Gastroesophageal sphincter (tissue), 3 donors: ENCODE data around the gene FCN3.

Experiments
- EP300 ChIP-seq: sonication (generic); formaldehyde crosslinking; IDR thresholded peaks from one replicate; pipeline ENCODE4 v1.6.1; 2017; ENCODE audit warnings: antibody characterized with exemption, mild to moderate bottlenecking
- POLR2A ChIP-seq, 2 donors: fragments of 450-650 bp; IDR thresholded peaks; one replicate each; pipeline ENCODE4 v1.6.1; 2017; ENCODE audit warnings: antibody characterized with exemption in 2 of 2, mild to moderate bottlenecking in 2 of 2, moderate library complexity in 1 of 2
- POLR2AphosphoS5 ChIP-seq: sonication (generic); formaldehyde crosslinking; IDR thresholded peaks from one replicate; pipeline ENCODE4 v1.6.1; 2017; ENCODE audit warnings: antibody characterized with exemption
- TF ChIP-seq, protein P1 (sequence below), 4 experiments: fragments of 200-600 bp in 2 of 4; fragments of 450-650 bp in 2 of 4; sonication (generic) in 1 of 4; IDR thresholded peaks; one replicate each; pipeline ENCODE4 v1.5.1; 2017 to 2019; ENCODE audit warnings: antibody characterized with exemption in 4 of 4, mild to moderate bottlenecking in 2 of 4, moderate library complexity in 2 of 4

DNA sequence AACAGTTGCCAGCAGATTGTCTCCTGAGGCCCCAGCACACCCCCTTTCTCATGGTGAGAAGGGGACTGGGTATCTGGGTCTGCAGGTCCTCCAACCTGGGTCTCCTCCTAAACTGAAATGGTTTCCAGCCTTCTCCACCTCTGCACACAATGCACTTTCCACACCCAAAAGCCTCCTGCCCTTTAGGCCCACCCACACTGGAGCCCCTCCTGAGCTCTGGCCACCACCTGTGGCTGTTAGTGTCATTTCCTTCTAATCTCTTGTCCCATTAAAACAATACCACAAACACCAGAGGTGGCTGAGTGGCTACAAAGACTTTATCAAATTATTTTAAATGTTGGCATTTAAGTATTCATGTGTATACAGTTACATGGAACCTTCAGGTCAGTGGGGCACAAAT, 29.3 kb upstream of the FCN3 start:
- TF ChIP-seq, protein P1, sequence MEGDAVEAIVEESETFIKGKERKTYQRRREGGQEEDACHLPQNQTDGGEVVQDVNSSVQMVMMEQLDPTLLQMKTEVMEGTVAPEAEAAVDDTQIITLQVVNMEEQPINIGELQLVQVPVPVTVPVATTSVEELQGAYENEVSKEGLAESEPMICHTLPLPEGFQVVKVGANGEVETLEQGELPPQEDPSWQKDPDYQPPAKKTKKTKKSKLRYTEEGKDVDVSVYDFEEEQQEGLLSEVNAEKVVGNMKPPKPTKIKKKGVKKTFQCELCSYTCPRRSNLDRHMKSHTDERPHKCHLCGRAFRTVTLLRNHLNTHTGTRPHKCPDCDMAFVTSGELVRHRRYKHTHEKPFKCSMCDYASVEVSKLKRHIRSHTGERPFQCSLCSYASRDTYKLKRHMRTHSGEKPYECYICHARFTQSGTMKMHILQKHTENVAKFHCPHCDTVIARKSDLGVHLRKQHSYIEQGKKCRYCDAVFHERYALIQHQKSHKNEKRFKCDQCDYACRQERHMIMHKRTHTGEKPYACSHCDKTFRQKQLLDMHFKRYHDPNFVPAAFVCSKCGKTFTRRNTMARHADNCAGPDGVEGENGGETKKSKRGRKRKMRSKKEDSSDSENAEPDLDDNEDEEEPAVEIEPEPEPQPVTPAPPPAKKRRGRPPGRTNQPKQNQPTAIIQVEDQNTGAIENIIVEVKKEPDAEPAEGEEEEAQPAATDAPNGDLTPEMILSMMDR (IDR thresholded peaks at IDR 0.05): no peak
- TF ChIP-seq POLR2AphosphoS5 (no peak), POLR2A (IDR thresholded peaks at IDR 0.05) (no peak), EP300 (no peak)
